Uterus (tissue), 2 donors: ENCODE data around the gene SYPL1.

Experiments
- CTCF ChIP-seq, 4 experiments: fragments of 200-600 bp in 2 of 4; fragments of 450-650 bp in 2 of 4; sonication (generic) in 2 of 4; IDR thresholded peaks; one replicate each; pipeline ENCODE4 v1.5.1; 2016 to 2019; ENCODE audit warnings: antibody characterized with exemption in 4 of 4, mild to moderate bottlenecking in 2 of 4, moderate library complexity in 1 of 4
- POLR2A ChIP-seq, 2 donors: fragments of 450-650 bp; IDR thresholded peaks; one replicate each; pipeline ENCODE4 v1.6.1; 2016; ENCODE audit warnings: antibody characterized with exemption in 2 of 2, mild to moderate bottlenecking in 1 of 2, moderate library complexity in 1 of 2

- TF ChIP-seq CTCF (IDR thresholded peaks at IDR 0.05) (no peak), POLR2A (IDR thresholded peaks at IDR 0.05) (no peak)
Observed at GRCh38 chr7:106125417-106125816, 13.3 kb upstream of the SYPL1 start.
